GM23338 (cell line): ENCODE data around the gene DNAAF3. TPM values are rescaled to one million over a fixed set of nuclear protein-coding genes. Genes with fewer than 3 reads are reported as not detected.

Source experiments
- ATAC-seq: fragments of 200-7000 bp; cut with Tn5 transposase; 3 replicates; pipeline ENCODE4 v1.9.1; 2020
- DNase-seq: peaks from one replicate; pipeline ENCODE4 v3.0.0-alpha.2; 2015; ENCODE audit warnings: low spot score
- H2AFZ ChIP-seq: fragments of 200-600 bp; sonication (generic); 2 replicates; pipeline ENCODE4 v1.8.0; 2016; ENCODE audit warnings: antibody characterized with exemption, mild to moderate bottlenecking, moderate library complexity
- H3F3A ChIP-seq: fragments of 200-600 bp; sonication (generic); replicated peaks from 2 replicates; pipeline ENCODE4 v1.8.0; 2017; ENCODE audit warnings: antibody characterized with exemption, mixed run types, low read depth
- H3K27ac ChIP-seq: fragments of 200-600 bp; sonication (generic); 2 replicates; pipeline ENCODE4 v1.6.1; 2016; ENCODE audit warnings: low read depth
- H3K27me3 ChIP-seq: fragments of 200-600 bp; sonication (generic); 2 replicates; pipeline ENCODE4 v1.8.0; 2016; ENCODE audit warnings: mild to moderate bottlenecking, mixed run types, moderate library complexity; ENCODE audit not compliant: insufficient read depth
- H3K36me3 ChIP-seq: fragments of 200-600 bp; sonication (generic); 2 replicates; pipeline ENCODE4 v1.8.0; 2016; ENCODE audit warnings: mild to moderate bottlenecking; ENCODE audit not compliant: insufficient read depth
- H3K4me1 ChIP-seq: fragments of 200-600 bp; sonication (generic); 2 replicates; pipeline ENCODE4 v1.8.0; 2016; ENCODE audit warnings: mild to moderate bottlenecking, moderate library complexity; ENCODE audit not compliant: insufficient read depth
- H3K4me2 ChIP-seq: fragments of 200-600 bp; sonication (generic); 2 replicates; pipeline ENCODE4 v1.7.1; 2017; ENCODE audit warnings: mixed run types
- H3K4me3 ChIP-seq: fragments of 200-600 bp; sonication (generic); 2 replicates; pipeline ENCODE4 v1.6.1; 2016; ENCODE audit warnings: mixed run types
- H3K79me2 ChIP-seq: fragments of 200-600 bp; sonication (generic); replicated peaks from 2 replicates; pipeline ENCODE4 v1.8.0; 2017; ENCODE audit warnings: mild to moderate bottlenecking; ENCODE audit not compliant: insufficient read depth
- H3K9me2 ChIP-seq: fragments of 200-600 bp; sonication (generic); 2 replicates; pipeline ENCODE4 v1.8.0; 2017; ENCODE audit not compliant: insufficient read depth
- H4K20me1 ChIP-seq: fragments of 200-600 bp; sonication (generic); replicated peaks from 2 replicates; pipeline ENCODE4 v1.8.0; 2017; ENCODE audit warnings: mild to moderate bottlenecking; ENCODE audit not compliant: insufficient read depth
- H3K27ac Mint-ChIP-seq: 2 replicates; pipeline ENCODE4 v1.8.0; 2020; ENCODE audit warnings: inconsistent platforms, mild to moderate bottlenecking, moderate library complexity, mixed read lengths
- H3K27me3 Mint-ChIP-seq: 3 replicates; pipeline ENCODE4 v1.8.0; 2022; ENCODE audit warnings: low read depth, mild to moderate bottlenecking, moderate library complexity, mixed read lengths, inconsistent platforms; ENCODE audit not compliant: insufficient read depth, poor library complexity
- H3K36me3 Mint-ChIP-seq: 3 replicates; pipeline ENCODE4 v1.8.0; 2021; ENCODE audit warnings: low read depth, mild to moderate bottlenecking, inconsistent platforms, moderate library complexity, mixed read lengths
- H3K4me1 Mint-ChIP-seq: 3 replicates; pipeline ENCODE4 v1.8.0; 2020; ENCODE audit warnings: mild to moderate bottlenecking, inconsistent platforms, mixed read lengths
- H3K4me3 Mint-ChIP-seq: 3 replicates; pipeline ENCODE4 v1.8.0; 2021; ENCODE audit warnings: moderate library complexity, mild to moderate bottlenecking, inconsistent platforms, mixed read lengths
- H3K9me3 Mint-ChIP-seq: 3 replicates; pipeline ENCODE4 v1.8.0; 2020; ENCODE audit warnings: moderate library complexity, mild to moderate bottlenecking, inconsistent platforms, mixed read lengths
- EZH2 ChIP-seq: fragments of 200-600 bp; sonication (generic); IDR thresholded peaks from one replicate; pipeline ENCODE4 v1.8.0; 2017; ENCODE audit warnings: antibody characterized with exemption, mild to moderate bottlenecking, low read depth; ENCODE audit not compliant: unreplicated experiment
- NANOG ChIP-seq: IDR thresholded peaks from 2 replicates; pipeline ENCODE4 v1.6.1; 2016; ENCODE audit warnings: antibody characterized with exemption, borderline replicate concordance
- REST ChIP-seq: IDR thresholded peaks from one replicate; pipeline ENCODE4 v1.6.1; 2018; ENCODE audit warnings: antibody characterized with exemption; ENCODE audit not compliant: unreplicated experiment
- ZNF462 ChIP-seq: fragments of 250-450 bp; sonication (Bioruptor Pico); IDR thresholded peaks from 2 replicates; pipeline ENCODE4 v1.5.0; 2020; ENCODE audit warnings: mild to moderate bottlenecking, moderate library complexity
- polyA plus RNA-seq: library from polyadenylated mRNA; unstranded; fragments of >200 nt; fragmentation: Nextera tagmentation; extraction: Ambion mirVana; gene quantifications from 2 replicates; pipeline ENCODE4 v1.2.1, GENCODE V29; 2016
- total RNA-seq: library from RNA; depleted of rRNA; stranded (reverse); fragments of >200 nt; shearing (Covaris generic); gene quantifications from 2 replicates; pipeline ENCODE4 v1.2.3, GENCODE V29; 2014

The DNAAF3 gene
- total and polyA plus RNA-seq, 2 experiments from 2014 or later, result 8.5 to 9.0 TPM

GRCh38 chr19:55193481-55193880 lies 27.1 kb upstream of the DNAAF3 start:
- H3K27ac Mint-ChIP-seq, result no peak overlapping the region
- ATAC-seq, result no peak

More at GRCh38 chr19:55193481-55193880, 27.1 kb upstream of the DNAAF3 start:
- H2AFZ ChIP-seq, result no peak overlapping the region
- no peak overlapping the region for H3K27ac ChIP-seq
- H3K27me3 ChIP-seq, result no peaks in the 10 kb centered on the region
- H4K20me1 ChIP-seq, result no peaks in the 10 kb centered on the region
- no peak overlapping the region for H3K4me3 ChIP-seq
- no peaks in the 10 kb centered on the region for H3F3A ChIP-seq
- DNase-seq, result no peak
- H3K36me3 ChIP-seq, result no peaks in the 10 kb centered on the region
- H3K36me3 Mint-ChIP-seq, result no peaks in the 10 kb centered on the region
- no peaks in the 10 kb centered on the region for H3K4me1 Mint-ChIP-seq
- no peaks in the 10 kb centered on the region for H3K4me1 ChIP-seq
- no peaks in the 10 kb centered on the region for H3K9me3 Mint-ChIP-seq
- H3K79me2 ChIP-seq, result no peaks in the 10 kb centered on the region
- peaks cover 7% of the 10 kb centered on the region; the same call in 1 of the 2 replicates for H3K9me2 ChIP-seq
- TF ChIP-seq NANOG (no peak), REST (no peak), EZH2 (no peak), ZNF462 (no peak)
- no peak overlapping the region for H3K4me3 Mint-ChIP-seq
- H3K4me2 ChIP-seq, result no peak overlapping the region
- peaks cover 3% of the 10 kb centered on the region for H3K27me3 Mint-ChIP-seq
